B cell (primary cell): Measurements from ENCODE around the gene PLIN5. TPM values are rescaled to one million over a fixed set of nuclear protein-coding genes. Genes with fewer than 3 reads are reported as not detected.

Experiments
- ATAC-seq: fragments of 200-7000 bp; cut with Tn5 transposase; one replicate; pipeline ENCODE4 v1.10.0; 2021; ENCODE audit warnings: low read depth, mild to moderate bottlenecking, moderate number of reproducible peaks, moderate library complexity
- CTCF ChIA-PET: fragments of 350-600 bp; sonication (Branson Sonifier 250); formaldehyde crosslinking; loops from one replicate; lab custom pipeline; 2021; ENCODE audit warnings: antibody characterized with exemption, inconsistent platforms; lab: Charles Lee
- POLR2A ChIA-PET: fragments of 350-600 bp; sonication (Branson Sonifier 250); formaldehyde crosslinking; loops from one replicate; lab custom pipeline; 2021; ENCODE audit warnings: antibody characterized with exemption; lab: Charles Lee
- DNase-seq: peaks from one replicate; pipeline ENCODE4 v3.0.0; 2013
- H2AFZ ChIP-seq: 2 replicates; pipeline ENCODE4 v1.6.1; 2012; ENCODE audit warnings: mild to moderate bottlenecking, low read depth, low read length; ENCODE audit not compliant: insufficient read depth, poor library complexity, severe bottlenecking
- H3K27ac ChIP-seq, 2 donors: 1 replicate in 1 of 2; 2 replicates in 1 of 2; pipeline ENCODE4 v1.5.1; 2012 to 2013; ENCODE audit warnings: low read length in 2 of 2, mild to moderate bottlenecking in 2 of 2, moderate library complexity in 1 of 2
- H3K27me3 ChIP-seq, 4 experiments: fragments of 200-600 bp in 1 of 4; sonication (generic) in 1 of 4; replicated peaks in 1 of 4; 1 replicate in 2 of 4; 2 replicates in 2 of 4; pipeline versions ENCODE4 v1.6.1 to v1.7.0; 2013 to 2016; ENCODE audit warnings: low read length in 3 of 4, mild to moderate bottlenecking in 2 of 4, mixed read lengths in 1 of 4, moderate library complexity in 1 of 4; ENCODE audit not compliant: insufficient read depth in 4 of 4, control insufficient read depth in 3 of 4; ENCODE audit errors: control extremely low read depth in 1 of 4
- H3K36me3 ChIP-seq, 2 experiments: replicated peaks in 1 of 2; 1 replicate in 1 of 2; 2 replicates in 1 of 2; pipeline versions ENCODE4 v1.6.1 to v1.7.1; 2013; ENCODE audit warnings: low read length in 1 of 2; ENCODE audit not compliant: insufficient read depth in 2 of 2, control insufficient read depth in 1 of 2; ENCODE audit errors: control extremely low read depth in 1 of 2, extremely low read depth in 1 of 2
- H3K4me1 ChIP-seq, 2 donors: fragments of 200-600 bp in 1 of 2; sonication (generic) in 1 of 2; 1 replicate in 1 of 2; 2 replicates in 1 of 2; pipeline versions ENCODE4 v1.5.1 to v1.6.1; 2013 to 2017; ENCODE audit warnings: low read length in 2 of 2; ENCODE audit not compliant: control insufficient read depth in 2 of 2, insufficient read depth in 2 of 2
- H3K4me2 ChIP-seq: replicated peaks from 2 replicates; pipeline ENCODE3; 2012; ENCODE audit warnings: mild to moderate bottlenecking, low read depth, low read length; ENCODE audit not compliant: poor library complexity, severe bottlenecking
- H3K4me3 ChIP-seq, 5 experiments: fragments of 200-600 bp in 1 of 5; sonication (generic) in 1 of 5; 1 replicate in 3 of 5; 2 replicates in 2 of 5; pipeline versions ENCODE4 v1.5.1 to v1.7.0; 2011 to 2016; ENCODE audit warnings: low read length in 4 of 5, mild to moderate bottlenecking in 4 of 5, low read depth in 2 of 5, control low read depth in 1 of 5, moderate library complexity in 1 of 5; ENCODE audit not compliant: insufficient read depth in 1 of 5; ENCODE audit errors: control extremely low read depth in 1 of 5, extremely low read depth in 1 of 5
- H3K79me2 ChIP-seq: fragments of 200-600 bp; sonication (generic); one replicate; pipeline ENCODE4 v1.6.0; 2016; ENCODE audit warnings: low read length; ENCODE audit not compliant: control insufficient read depth, insufficient read depth
- H3K9ac ChIP-seq: fragments of 200-600 bp; sonication (generic); 2 replicates; pipeline ENCODE4 v1.6.1; 2017; ENCODE audit warnings: mild to moderate bottlenecking, low read length, moderate library complexity
- H3K9me3 ChIP-seq, 3 donors: one replicate each; pipeline versions ENCODE4 v1.6.1 to v1.7.1; 2013; ENCODE audit warnings: low read length in 2 of 3; ENCODE audit not compliant: control insufficient read depth in 2 of 3, insufficient read depth in 1 of 3; ENCODE audit errors: control extremely low read depth in 1 of 3
- H4K20me1 ChIP-seq: 2 replicates; pipeline ENCODE4 v1.6.0; 2012; ENCODE audit warnings: mild to moderate bottlenecking, low read length; ENCODE audit not compliant: insufficient read depth, control insufficient read depth, poor library complexity, severe bottlenecking
- H3K27ac Mint-ChIP-seq: one replicate; pipeline ENCODE4 v1.8.0; 2021; ENCODE audit warnings: mixed read lengths
- H3K27me3 Mint-ChIP-seq: one replicate; pipeline ENCODE4 v1.8.0; 2021; ENCODE audit warnings: mixed read lengths
- H3K4me1 Mint-ChIP-seq: one replicate; pipeline ENCODE4 v1.8.0; 2021; ENCODE audit warnings: mixed read lengths
- H3K4me3 Mint-ChIP-seq: one replicate; pipeline ENCODE4 v1.8.0; 2021; ENCODE audit warnings: mixed read lengths
- H3K9me3 Mint-ChIP-seq: one replicate; pipeline ENCODE4 v1.8.0; 2022; ENCODE audit warnings: mixed read lengths; ENCODE audit not compliant: insufficient read depth
- EZH2 ChIP-seq: IDR thresholded peaks from 2 replicates; pipeline ENCODE4 v1.6.1; 2012; ENCODE audit warnings: borderline replicate concordance, low read depth, mild to moderate bottlenecking, moderate library complexity, low read length; ENCODE audit not compliant: insufficient read depth, poor library complexity, severe bottlenecking
- WGBS: methylation state at CpG from one replicate; pipeline ENCODE4 v1.1.5; 2013; ENCODE audit warnings: missing lambda C conversion rate; ENCODE audit not compliant: insufficient coverage; 5-methylcytosine and 5-hydroxymethylcytosine counted together
- intact Hi-C: fragments of 100-400 bp; cut with micrococcal nuclease; formaldehyde crosslinking; loops from one replicate; pipeline ENCODE4 v1.10.0; 2022
- polyA plus RNA-seq: library from polyadenylated mRNA; depleted of rRNA; stranded (reverse); fragments of >200 nt; gene quantifications from 2 replicates; pipeline ENCODE4 v1.2.3, GENCODE V29; 2012
- total RNA-seq, 2 donors: library from RNA; stranded (reverse); fragments of 120-200 nt in 1 of 2; gene quantifications; 1 replicate in 1 of 2; 2 replicates in 1 of 2; pipeline versions ENCODE4 v1.2.3 to v1.2.4, GENCODE V29; 2013 to 2022
- TF ChIP-seq, protein P1 (sequence below): fragments of 200-600 bp; IDR thresholded peaks from one replicate; pipeline ENCODE4 v1.8.0; 2022; ENCODE audit warnings: antibody characterized with exemption, mild to moderate bottlenecking

Gene PLIN5
- total and polyA plus RNA-seq, 2 donors (not counting 1 experiment from before 2014, with no cell fraction given), result 0.15 to 0.27 TPM

DNA sequence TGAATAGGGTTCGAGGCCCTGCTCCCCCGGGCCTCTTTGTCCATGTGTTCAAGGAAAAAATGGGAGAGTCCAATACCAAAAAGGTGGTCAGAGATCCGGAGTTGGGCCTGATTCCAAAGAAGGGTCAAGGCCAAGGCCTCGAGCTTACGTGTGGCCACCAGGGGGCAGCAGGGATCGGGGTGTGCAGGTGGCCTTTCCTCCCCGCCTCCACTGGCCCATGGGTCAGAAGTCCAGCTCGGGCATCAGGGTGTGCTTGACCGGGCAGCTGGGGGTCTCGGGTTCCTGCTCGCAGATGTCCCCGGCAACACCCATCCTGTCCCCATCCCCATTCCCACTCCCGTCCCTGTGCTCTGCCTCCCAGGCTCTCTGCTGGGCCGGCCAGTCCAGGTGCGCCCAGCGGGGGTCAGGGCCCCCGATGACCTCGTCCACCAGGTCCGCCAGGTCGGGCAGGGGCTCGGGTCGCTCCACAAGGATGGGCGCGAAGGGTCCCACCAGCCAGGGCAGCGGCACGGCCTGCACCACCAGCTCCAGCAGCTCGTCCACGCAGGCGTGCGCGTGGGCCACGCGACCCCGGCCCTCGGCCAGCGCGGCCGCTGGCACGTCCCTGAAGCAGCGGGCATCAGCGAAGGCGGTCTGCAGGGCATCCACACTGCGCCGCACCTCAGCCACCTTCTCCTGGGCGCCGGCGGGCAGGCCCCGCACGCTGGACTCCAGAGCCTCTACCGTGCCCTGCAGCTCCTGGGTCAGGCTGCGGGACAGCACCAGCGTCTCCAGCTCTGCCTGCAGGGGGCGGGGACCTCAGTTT lies 11.5 kb downstream of the PLIN5 start:
- CTCF ChIA-PET, result interaction anchor here (0.6 to 7.0 kb wide), 7 partner anchors 11 to 254 kb away, joined by 3 to 89 read pairs (median 4); partner anchors contain the start of gene PLIN5
- no peak overlapping the region for H3K4me3 ChIP-seq
- Mint-ChIP-seq H3K9me3 (no peaks in the 10 kb centered on the region), H3K4me3 (no peak overlapping the region), H3K4me1 (no peaks in the 10 kb centered on the region), H3K27ac (no peak overlapping the region), H3K27me3 (peaks cover 7% of the 10 kb centered on the region)
- H4K20me1 ChIP-seq, result no peaks in the 10 kb centered on the region
- H3K4me1 ChIP-seq, result no peaks in the 10 kb centered on the region
- H3K9me3 ChIP-seq, result peaks cover 0 to 10% (median 0%) of the 10 kb centered on the region in 3 donors
- no peak overlapping the region for H2AFZ ChIP-seq
- WGBS, result 77% methylated on average over 51 of the region's 53 CpGs
- H3K27ac ChIP-seq, result no peak overlapping the region
- no peaks in the 10 kb centered on the region for H3K79me2 ChIP-seq
- no peak overlapping the region for H3K4me2 ChIP-seq
- no peak overlapping the region for H3K9ac ChIP-seq
- DNase-seq (peak; percentile 42), ATAC-seq (no peak)
- H3K27me3 ChIP-seq, result no peaks in the 10 kb centered on the region
- intact Hi-C loops, result no loop called here
- TF ChIP-seq, protein P1, sequence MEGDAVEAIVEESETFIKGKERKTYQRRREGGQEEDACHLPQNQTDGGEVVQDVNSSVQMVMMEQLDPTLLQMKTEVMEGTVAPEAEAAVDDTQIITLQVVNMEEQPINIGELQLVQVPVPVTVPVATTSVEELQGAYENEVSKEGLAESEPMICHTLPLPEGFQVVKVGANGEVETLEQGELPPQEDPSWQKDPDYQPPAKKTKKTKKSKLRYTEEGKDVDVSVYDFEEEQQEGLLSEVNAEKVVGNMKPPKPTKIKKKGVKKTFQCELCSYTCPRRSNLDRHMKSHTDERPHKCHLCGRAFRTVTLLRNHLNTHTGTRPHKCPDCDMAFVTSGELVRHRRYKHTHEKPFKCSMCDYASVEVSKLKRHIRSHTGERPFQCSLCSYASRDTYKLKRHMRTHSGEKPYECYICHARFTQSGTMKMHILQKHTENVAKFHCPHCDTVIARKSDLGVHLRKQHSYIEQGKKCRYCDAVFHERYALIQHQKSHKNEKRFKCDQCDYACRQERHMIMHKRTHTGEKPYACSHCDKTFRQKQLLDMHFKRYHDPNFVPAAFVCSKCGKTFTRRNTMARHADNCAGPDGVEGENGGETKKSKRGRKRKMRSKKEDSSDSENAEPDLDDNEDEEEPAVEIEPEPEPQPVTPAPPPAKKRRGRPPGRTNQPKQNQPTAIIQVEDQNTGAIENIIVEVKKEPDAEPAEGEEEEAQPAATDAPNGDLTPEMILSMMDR, result peak; percentile 53
- no peak for TF ChIP-seq EZH2
- POLR2A ChIA-PET, result no interaction called here
- no peaks in the 10 kb centered on the region for H3K36me3 ChIP-seq
